Stimulated activated naive B cell treated with anti-CD40 and anti-IgM and Interleukin-4, amounts not matched to agents 10 μg/mL and 1 μg/mL and 100 μg/mL, for 72 hours (primary cell): ENCODE data around the gene MCMBP.
"Not testable (repeated sequence)": the region's sequence is repeated elsewhere in the genome, so short reads cannot be mapped to it uniquely, and the experiment has no call there.

Experiments used
- ATAC-seq, 2 donors: fragments of 150-1000 bp; cut with Tn5 transposase; replicated peaks; 2 replicates each; pipeline ENCODE4 v1.10.0; 2021; ENCODE audit warnings: moderate library complexity in 1 of 2
- DNase-seq: peaks from one replicate; pipeline ENCODE4 v3.0.0; 2021
- H3K27ac Mint-ChIP-seq: one replicate; pipeline ENCODE4 v1.8.0; 2022; ENCODE audit warnings: mild to moderate bottlenecking, mixed read lengths
- H3K27me3 Mint-ChIP-seq, 2 donors: one replicate each; pipeline ENCODE4 v1.8.0; 2022; ENCODE audit warnings: mixed read lengths in 2 of 2
- H3K36me3 Mint-ChIP-seq, 2 donors: one replicate each; pipeline ENCODE4 v1.8.0; 2022; ENCODE audit warnings: mixed read lengths in 2 of 2, mild to moderate bottlenecking in 1 of 2
- H3K4me1 Mint-ChIP-seq, 2 donors: one replicate each; pipeline ENCODE4 v1.8.0; 2022; ENCODE audit warnings: mixed read lengths in 2 of 2, mild to moderate bottlenecking in 1 of 2
- H3K4me3 Mint-ChIP-seq, 2 donors: one replicate each; pipeline ENCODE4 v1.8.0; 2022; ENCODE audit warnings: mild to moderate bottlenecking in 2 of 2, mixed read lengths in 2 of 2, moderate library complexity in 1 of 2
- H3K9me3 Mint-ChIP-seq, 2 donors: one replicate each; pipeline ENCODE4 v1.8.0; 2022; ENCODE audit warnings: mixed read lengths in 2 of 2, mild to moderate bottlenecking in 1 of 2

The MCMBP gene

GRCh38 chr10:119892188-119893065 lies 19.8 kb upstream of the MCMBP start, which contains the start of gene SEC23IP:
Gene SEC23IP (plus strand): TSS chr10:119892730. CDS start chr10:119892783, 53 bp downstream.
- peak; percentile 99 to 100 for ATAC-seq
- Mint-ChIP-seq H3K4me3 (peak within 1 kb of the TSS; percentile 91 to 95), H3K27ac (peak within 1 kb of the TSS; percentile 97)

GRCh38 chr10:119891849-119892187 lies 19.2 kb upstream of the MCMBP start:
- not testable (repeated sequence) for H3K27me3 Mint-ChIP-seq, DNase-seq, ATAC-seq, H3K9me3 Mint-ChIP-seq
- Mint-ChIP-seq H3K27ac (peak overlapping the region; percentile 97), H3K36me3 (peaks cover 4 to 28% of the 10 kb centered on the region in 2 donors), H3K4me3 (peak overlapping the region; percentile 91 to 95), H3K4me1 (peaks cover 28 to 43% of the 10 kb centered on the region in 2 donors)

More at GRCh38 chr10:119892188-119893065, 19.8 kb upstream of the MCMBP start, which contains the start of gene SEC23IP:
- Mint-ChIP-seq H3K4me1 (peaks cover 34 to 47% of the 10 kb centered on the region in 2 donors), H3K9me3 (peaks cover 3% of the 10 kb centered on the region in 2 donors), H3K27me3 (no peaks in the 10 kb centered on the region), H3K36me3 (peaks cover 7 to 33% of the 10 kb centered on the region in 2 donors)
- peak; percentile 94 for DNase-seq

GRCh38 chr10:119890307-119890706 lies 17.7 kb upstream of the MCMBP start:
- Mint-ChIP-seq H3K36me3 (peaks cover 0 to 14% of the 10 kb centered on the region in 2 donors), H3K4me1 (peaks cover 18 to 28% of the 10 kb centered on the region in 2 donors)
- not testable (repeated sequence) for H3K4me3 Mint-ChIP-seq, H3K9me3 Mint-ChIP-seq, H3K27me3 Mint-ChIP-seq, DNase-seq, ATAC-seq, H3K27ac Mint-ChIP-seq

- H3K27ac Mint-ChIP-seq, DNase-seq, H3K27me3 Mint-ChIP-seq, H3K36me3 Mint-ChIP-seq, H3K4me3 Mint-ChIP-seq, H3K9me3 Mint-ChIP-seq, ATAC-seq: not testable (repeated sequence)
- peaks cover 10 to 20% of the 10 kb centered on the region in 2 donors for H3K4me1 Mint-ChIP-seq
Observed at GRCh38 chr10:119889201-119889600, 16.6 kb upstream of the MCMBP start.

GRCh38 chr10:119888715-119889114 lies 16.1 kb upstream of the MCMBP start:
- not testable (repeated sequence) for H3K4me3 Mint-ChIP-seq, H3K27me3 Mint-ChIP-seq, H3K27ac Mint-ChIP-seq, DNase-seq, ATAC-seq, H3K36me3 Mint-ChIP-seq, H3K9me3 Mint-ChIP-seq
- peaks cover 7 to 15% of the 10 kb centered on the region in 2 donors for H3K4me1 Mint-ChIP-seq

GRCh38 chr10:119886070-119886469 lies 13.4 kb upstream of the MCMBP start:
- not testable (repeated sequence) for H3K27ac Mint-ChIP-seq, H3K4me3 Mint-ChIP-seq, H3K36me3 Mint-ChIP-seq, H3K27me3 Mint-ChIP-seq, ATAC-seq, H3K4me1 Mint-ChIP-seq, H3K9me3 Mint-ChIP-seq, DNase-seq

- H3K4me3 Mint-ChIP-seq, DNase-seq, H3K4me1 Mint-ChIP-seq, ATAC-seq, H3K36me3 Mint-ChIP-seq, H3K27ac Mint-ChIP-seq, H3K9me3 Mint-ChIP-seq, H3K27me3 Mint-ChIP-seq: not testable (repeated sequence)
Observed at GRCh38 chr10:119883901-119884611, 11.4 kb upstream of the MCMBP start.

- Mint-ChIP-seq H3K4me1 (peaks cover 5 to 9% of the 10 kb centered on the region in 2 donors), H3K4me3 (no peak overlapping the region), H3K36me3 (no peaks in the 10 kb centered on the region), H3K27ac (no peak overlapping the region), H3K9me3 (no peaks in the 10 kb centered on the region), H3K27me3 (no peaks in the 10 kb centered on the region)
- ATAC-seq (no peak), DNase-seq (no peak)
Observed at GRCh38 chr10:119878524-119878923, 5.9 kb upstream of the MCMBP start.

- Mint-ChIP-seq H3K9me3 (no peaks in the 10 kb centered on the region), H3K36me3 (peaks cover 0 to 9% of the 10 kb centered on the region in 2 donors), H3K27ac (peak overlapping the region; percentile 97), H3K4me1 (peaks cover 11 to 37% of the 10 kb centered on the region in 2 donors), H3K4me3 (peak overlapping the region; percentile 90 to 94), H3K27me3 (no peaks in the 10 kb centered on the region)
- ATAC-seq (peak; percentile 92 to 94), DNase-seq (peak; percentile 85)
Observed at GRCh38 chr10:119872860-119873681, 428 bp upstream of the MCMBP start.

- Mint-ChIP-seq H3K4me3 (peak overlapping the region; percentile 90 to 94), H3K27ac (peak overlapping the region; percentile 47), H3K36me3 (peaks cover 0 to 12% of the 10 kb centered on the region in 2 donors), H3K9me3 (no peaks in the 10 kb centered on the region), H3K27me3 (no peaks in the 10 kb centered on the region), H3K4me1 (peaks cover 15 to 44% of the 10 kb centered on the region in 2 donors)
- ATAC-seq (peak; percentile 36 to 40), DNase-seq (peak; percentile 51)
Observed at GRCh38 chr10:119871881-119872609, 598 bp downstream of the MCMBP start.

- not testable (repeated sequence) for H3K27me3 Mint-ChIP-seq, H3K27ac Mint-ChIP-seq, H3K9me3 Mint-ChIP-seq, H3K4me3 Mint-ChIP-seq, ATAC-seq, DNase-seq
- H3K4me1 Mint-ChIP-seq: peaks cover 21 to 48% of the 10 kb centered on the region in 2 donors
- H3K36me3 Mint-ChIP-seq: peaks cover 6 to 29% of the 10 kb centered on the region in 2 donors
Observed at GRCh38 chr10:119869398-119869797, 3.2 kb downstream of the MCMBP start.

- Mint-ChIP-seq H3K4me1 (peaks cover 14 to 32% of the 10 kb centered on the region in 2 donors), H3K9me3 (peaks cover 0 to 2% of the 10 kb centered on the region in 2 donors), H3K27me3 (no peaks in the 10 kb centered on the region), H3K27ac (no peak overlapping the region), H3K4me3 (no peak overlapping the region), H3K36me3 (peaks cover 12 to 37% of the 10 kb centered on the region in 2 donors)
- no peak for DNase-seq
- ATAC-seq: no peak
Observed at GRCh38 chr10:119867317-119867716, 5.3 kb downstream of the MCMBP start.

GRCh38 chr10:119865699-119866240 lies 6.9 kb downstream of the MCMBP start:
- Mint-ChIP-seq H3K27me3 (no peaks in the 10 kb centered on the region), H3K27ac (no peak overlapping the region), H3K36me3 (peaks cover 12 to 37% of the 10 kb centered on the region in 2 donors), H3K4me1 (peaks cover 16 to 26% of the 10 kb centered on the region in 2 donors), H3K9me3 (peaks cover 0 to 2% of the 10 kb centered on the region in 2 donors), H3K4me3 (no peak overlapping the region)
- no peak for ATAC-seq
- no peak for DNase-seq
